ENCODE data around the gene FRMD5.

Gene FRMD5

GRCh38 chr15:44194323-44195150 is 534 bp downstream of the FRMD5 start:
- DNase-seq (ENCODE audit: low read depth) = no peak
- peak overlapping the region; percentile 63 for H3K4me3 ChIP-seq (ENCODE audit: control insufficient read depth, low read depth, low read length)
- no peak for TF ChIP-seq CTCF (IDR thresholded peaks at IDR 0.05; ENCODE audit: control insufficient read depth, insufficient read depth, low read depth, low read length, missing control alignments)

GRCh38 chr15:44193651-44194322 is 1.3 kb downstream of the FRMD5 start:
- DNase-seq (ENCODE audit: low read depth) = no peak
- peak; percentile 1 for TF ChIP-seq CTCF (IDR thresholded peaks at IDR 0.05; ENCODE audit: control insufficient read depth, insufficient read depth, low read depth, low read length, missing control alignments)
- peak overlapping the region; percentile 63 for H3K4me3 ChIP-seq (ENCODE audit: control insufficient read depth, low read depth, low read length)

- no peak for TF ChIP-seq CTCF (IDR thresholded peaks at IDR 0.05; ENCODE audit: control insufficient read depth, insufficient read depth, low read depth, low read length, missing control alignments)
- no peak overlapping the region for H3K4me3 ChIP-seq (ENCODE audit: control insufficient read depth, low read depth, low read length)
- no peak for DNase-seq (ENCODE audit: low read depth)
Measured at GRCh38 chr15:44188795-44189194, 6.3 kb downstream of the FRMD5 start.

GRCh38 chr15:44186705-44187104 is 8.4 kb downstream of the FRMD5 start:
- DNase-seq (ENCODE audit: low read depth) = no peak
- H3K4me3 ChIP-seq (ENCODE audit: control insufficient read depth, low read depth, low read length) = no peak overlapping the region
- TF ChIP-seq CTCF (IDR thresholded peaks at IDR 0.05; ENCODE audit: control insufficient read depth, insufficient read depth, low read depth, low read length, missing control alignments) = no peak

- TF ChIP-seq CTCF (IDR thresholded peaks at IDR 0.05; ENCODE audit: control insufficient read depth, insufficient read depth, low read depth, low read length, missing control alignments) = no peak
- no peak overlapping the region for H3K4me3 ChIP-seq (ENCODE audit: control insufficient read depth, low read depth, low read length)
- DNase-seq (ENCODE audit: low read depth) = no peak
Measured at GRCh38 chr15:44183363-44183762, 11.7 kb downstream of the FRMD5 start.

- TF ChIP-seq CTCF (IDR thresholded peaks at IDR 0.05; ENCODE audit: control insufficient read depth, insufficient read depth, low read depth, low read length, missing control alignments) = no peak
- no peak overlapping the region for H3K4me3 ChIP-seq (ENCODE audit: control insufficient read depth, low read depth, low read length)
- DNase-seq (ENCODE audit: low read depth) = no peak
Measured at GRCh38 chr15:44181410-44181809, 13.7 kb downstream of the FRMD5 start.
